ENCODE results near the gene ATRN. TPM values are rescaled to one million over a fixed set of nuclear protein-coding genes. Genes with fewer than 3 reads are reported as not detected.

The ATRN gene
- total and polyA plus RNA-seq, 2 experiments from 2014 or later = 2.2 to 18.3 TPM

DNA sequence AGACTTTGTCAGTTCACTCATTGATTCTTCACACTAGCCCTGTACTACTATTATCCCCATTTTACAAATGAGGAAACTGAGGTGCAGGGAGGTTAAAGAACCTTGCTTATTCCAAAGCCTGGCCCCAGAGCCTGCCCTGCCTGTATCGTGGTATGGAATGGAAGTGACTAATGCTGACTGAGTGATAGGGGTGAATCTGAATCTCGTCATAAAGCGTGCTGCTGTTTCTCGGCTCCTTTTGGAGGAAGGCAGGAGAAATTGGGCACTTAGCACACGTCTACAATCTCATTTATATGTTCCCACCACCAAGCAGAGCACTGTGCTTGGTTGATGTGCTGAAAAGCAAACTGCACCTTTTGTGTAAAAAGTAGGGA is 175.2 kb downstream of the ATRN start:
- no peaks in the 10 kb centered on the region for H3F3A ChIP-seq (replicated peaks; ENCODE audit: low read depth)
- no peaks in the 10 kb centered on the region for H3K9me2 ChIP-seq (ENCODE audit: insufficient read depth)
- DNase-seq (ENCODE audit: low spot score) = no peak
- no peaks in the 10 kb centered on the region for H3K4me1 ChIP-seq (ENCODE audit: insufficient read depth)
- peaks cover 4% of the 10 kb centered on the region; the same call in 2 of the 3 replicates for H3K4me1 Mint-ChIP-seq
- no peaks in the 10 kb centered on the region; the same call in 2 of the 3 replicates for H3K36me3 Mint-ChIP-seq (ENCODE audit: low read depth)
- no peak overlapping the region for H3K27ac ChIP-seq (ENCODE audit: low read depth)
- no peak overlapping the region for H3K4me3 Mint-ChIP-seq
- H3K27me3 Mint-ChIP-seq (ENCODE audit: insufficient read depth, low read depth, poor library complexity) = peaks cover 4% of the 10 kb centered on the region
- no peaks in the 10 kb centered on the region for H3K36me3 ChIP-seq (ENCODE audit: insufficient read depth)
- no peak overlapping the region for H3K27ac Mint-ChIP-seq
- no peak overlapping the region for H2AFZ ChIP-seq
- no peaks in the 10 kb centered on the region for H3K9me3 Mint-ChIP-seq
- TF ChIP-seq EZH2phosphoT487 (IDR thresholded peaks at IDR 0.05; ENCODE audit: unreplicated experiment) (no peak), EZH2 (IDR thresholded peaks at IDR 0.05; ENCODE audit: low read depth, unreplicated experiment) (no peak), STAT1 (IDR thresholded peaks at IDR 0.05; ENCODE audit: unreplicated experiment) (no peak), CREB1 (CRISPR knock-in tag; IDR thresholded peaks at IDR 0.05; ENCODE audit: low read depth) (no peak), ZNF331 (CRISPR knock-in tag; IDR thresholded peaks at IDR 0.05; ENCODE audit: low read depth) (no peak), JUNB (IDR thresholded peaks at IDR 0.05; ENCODE audit: unreplicated experiment) (no peak), NANOG (IDR thresholded peaks at IDR 0.05; ENCODE audit: borderline replicate concordance) (no peak), ZNF114 (CRISPR knock-in tag; IDR thresholded peaks at IDR 0.05) (no peak), POLR2AphosphoS5 (IDR thresholded peaks at IDR 0.05; ENCODE audit: low read depth) (no peak)
- TF ChIP-seq, protein P1, sequence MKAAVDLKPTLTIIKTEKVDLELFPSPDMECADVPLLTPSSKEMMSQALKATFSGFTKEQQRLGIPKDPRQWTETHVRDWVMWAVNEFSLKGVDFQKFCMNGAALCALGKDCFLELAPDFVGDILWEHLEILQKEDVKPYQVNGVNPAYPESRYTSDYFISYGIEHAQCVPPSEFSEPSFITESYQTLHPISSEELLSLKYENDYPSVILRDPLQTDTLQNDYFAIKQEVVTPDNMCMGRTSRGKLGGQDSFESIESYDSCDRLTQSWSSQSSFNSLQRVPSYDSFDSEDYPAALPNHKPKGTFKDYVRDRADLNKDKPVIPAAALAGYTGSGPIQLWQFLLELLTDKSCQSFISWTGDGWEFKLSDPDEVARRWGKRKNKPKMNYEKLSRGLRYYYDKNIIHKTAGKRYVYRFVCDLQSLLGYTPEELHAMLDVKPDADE (IDR thresholded peaks at IDR 0.05) = no peak
- TF ChIP-seq, protein P2, sequence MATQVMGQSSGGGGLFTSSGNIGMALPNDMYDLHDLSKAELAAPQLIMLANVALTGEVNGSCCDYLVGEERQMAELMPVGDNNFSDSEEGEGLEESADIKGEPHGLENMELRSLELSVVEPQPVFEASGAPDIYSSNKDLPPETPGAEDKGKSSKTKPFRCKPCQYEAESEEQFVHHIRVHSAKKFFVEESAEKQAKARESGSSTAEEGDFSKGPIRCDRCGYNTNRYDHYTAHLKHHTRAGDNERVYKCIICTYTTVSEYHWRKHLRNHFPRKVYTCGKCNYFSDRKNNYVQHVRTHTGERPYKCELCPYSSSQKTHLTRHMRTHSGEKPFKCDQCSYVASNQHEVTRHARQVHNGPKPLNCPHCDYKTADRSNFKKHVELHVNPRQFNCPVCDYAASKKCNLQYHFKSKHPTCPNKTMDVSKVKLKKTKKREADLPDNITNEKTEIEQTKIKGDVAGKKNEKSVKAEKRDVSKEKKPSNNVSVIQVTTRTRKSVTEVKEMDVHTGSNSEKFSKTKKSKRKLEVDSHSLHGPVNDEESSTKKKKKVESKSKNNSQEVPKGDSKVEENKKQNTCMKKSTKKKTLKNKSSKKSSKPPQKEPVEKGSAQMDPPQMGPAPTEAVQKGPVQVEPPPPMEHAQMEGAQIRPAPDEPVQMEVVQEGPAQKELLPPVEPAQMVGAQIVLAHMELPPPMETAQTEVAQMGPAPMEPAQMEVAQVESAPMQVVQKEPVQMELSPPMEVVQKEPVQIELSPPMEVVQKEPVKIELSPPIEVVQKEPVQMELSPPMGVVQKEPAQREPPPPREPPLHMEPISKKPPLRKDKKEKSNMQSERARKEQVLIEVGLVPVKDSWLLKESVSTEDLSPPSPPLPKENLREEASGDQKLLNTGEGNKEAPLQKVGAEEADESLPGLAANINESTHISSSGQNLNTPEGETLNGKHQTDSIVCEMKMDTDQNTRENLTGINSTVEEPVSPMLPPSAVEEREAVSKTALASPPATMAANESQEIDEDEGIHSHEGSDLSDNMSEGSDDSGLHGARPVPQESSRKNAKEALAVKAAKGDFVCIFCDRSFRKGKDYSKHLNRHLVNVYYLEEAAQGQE (IDR thresholded peaks at IDR 0.05; ENCODE audit: unreplicated experiment) = no peak
- TF ChIP-seq, protein P3, sequence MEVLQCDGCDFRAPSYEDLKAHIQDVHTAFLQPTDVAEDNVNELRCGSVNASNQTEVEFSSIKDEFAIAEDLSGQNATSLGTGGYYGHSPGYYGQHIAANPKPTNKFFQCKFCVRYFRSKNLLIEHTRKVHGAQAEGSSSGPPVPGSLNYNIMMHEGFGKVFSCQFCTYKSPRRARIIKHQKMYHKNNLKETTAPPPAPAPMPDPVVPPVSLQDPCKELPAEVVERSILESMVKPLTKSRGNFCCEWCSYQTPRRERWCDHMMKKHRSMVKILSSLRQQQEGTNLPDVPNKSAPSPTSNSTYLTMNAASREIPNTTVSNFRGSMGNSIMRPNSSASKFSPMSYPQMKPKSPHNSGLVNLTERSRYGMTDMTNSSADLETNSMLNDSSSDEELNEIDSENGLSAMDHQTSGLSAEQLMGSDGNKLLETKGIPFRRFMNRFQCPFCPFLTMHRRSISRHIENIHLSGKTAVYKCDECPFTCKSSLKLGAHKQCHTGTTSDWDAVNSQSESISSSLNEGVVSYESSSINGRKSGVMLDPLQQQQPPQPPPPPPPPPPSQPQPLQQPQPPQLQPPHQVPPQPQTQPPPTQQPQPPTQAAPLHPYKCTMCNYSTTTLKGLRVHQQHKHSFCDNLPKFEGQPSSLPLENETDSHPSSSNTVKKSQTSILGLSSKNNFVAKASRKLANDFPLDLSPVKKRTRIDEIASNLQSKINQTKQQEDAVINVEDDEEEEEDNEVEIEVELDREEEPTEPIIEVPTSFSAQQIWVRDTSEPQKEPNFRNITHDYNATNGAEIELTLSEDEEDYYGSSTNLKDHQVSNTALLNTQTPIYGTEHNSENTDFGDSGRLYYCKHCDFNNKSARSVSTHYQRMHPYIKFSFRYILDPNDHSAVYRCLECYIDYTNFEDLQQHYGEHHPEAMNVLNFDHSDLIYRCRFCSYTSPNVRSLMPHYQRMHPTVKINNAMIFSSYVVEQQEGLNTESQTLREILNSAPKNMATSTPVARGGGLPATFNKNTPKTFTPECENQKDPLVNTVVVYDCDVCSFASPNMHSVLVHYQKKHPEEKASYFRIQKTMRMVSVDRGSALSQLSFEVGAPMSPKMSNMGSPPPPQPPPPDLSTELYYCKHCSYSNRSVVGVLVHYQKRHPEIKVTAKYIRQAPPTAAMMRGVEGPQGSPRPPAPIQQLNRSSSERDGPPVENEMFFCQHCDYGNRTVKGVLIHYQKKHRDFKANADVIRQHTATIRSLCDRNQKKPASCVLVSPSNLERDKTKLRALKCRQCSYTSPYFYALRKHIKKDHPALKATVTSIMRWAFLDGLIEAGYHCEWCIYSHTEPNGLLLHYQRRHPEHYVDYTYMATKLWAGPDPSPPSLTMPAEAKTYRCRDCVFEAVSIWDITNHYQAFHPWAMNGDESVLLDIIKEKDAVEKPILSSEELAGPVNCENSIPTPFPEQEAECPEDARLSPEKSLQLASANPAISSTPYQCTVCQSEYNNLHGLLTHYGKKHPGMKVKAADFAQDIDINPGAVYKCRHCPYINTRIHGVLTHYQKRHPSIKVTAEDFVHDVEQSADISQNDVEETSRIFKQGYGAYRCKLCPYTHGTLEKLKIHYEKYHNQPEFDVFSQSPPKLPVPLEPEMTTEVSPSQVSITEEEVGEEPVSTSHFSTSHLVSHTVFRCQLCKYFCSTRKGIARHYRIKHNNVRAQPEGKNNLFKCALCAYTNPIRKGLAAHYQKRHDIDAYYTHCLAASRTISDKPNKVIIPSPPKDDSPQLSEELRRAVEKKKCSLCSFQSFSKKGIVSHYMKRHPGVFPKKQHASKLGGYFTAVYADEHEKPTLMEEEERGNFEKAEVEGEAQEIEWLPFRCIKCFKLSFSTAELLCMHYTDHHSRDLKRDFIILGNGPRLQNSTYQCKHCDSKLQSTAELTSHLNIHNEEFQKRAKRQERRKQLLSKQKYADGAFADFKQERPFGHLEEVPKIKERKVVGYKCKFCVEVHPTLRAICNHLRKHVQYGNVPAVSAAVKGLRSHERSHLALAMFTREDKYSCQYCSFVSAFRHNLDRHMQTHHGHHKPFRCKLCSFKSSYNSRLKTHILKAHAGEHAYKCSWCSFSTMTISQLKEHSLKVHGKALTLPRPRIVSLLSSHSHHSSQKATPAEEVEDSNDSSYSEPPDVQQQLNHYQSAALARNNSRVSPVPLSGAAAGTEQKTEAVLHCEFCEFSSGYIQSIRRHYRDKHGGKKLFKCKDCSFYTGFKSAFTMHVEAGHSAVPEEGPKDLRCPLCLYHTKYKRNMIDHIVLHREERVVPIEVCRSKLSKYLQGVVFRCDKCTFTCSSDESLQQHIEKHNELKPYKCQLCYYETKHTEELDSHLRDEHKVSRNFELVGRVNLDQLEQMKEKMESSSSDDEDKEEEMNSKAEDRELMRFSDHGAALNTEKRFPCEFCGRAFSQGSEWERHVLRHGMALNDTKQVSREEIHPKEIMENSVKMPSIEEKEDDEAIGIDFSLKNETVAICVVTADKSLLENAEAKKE (CRISPR knock-in tag; IDR thresholded peaks at IDR 0.05) = no peak
- TF ChIP-seq, protein P4, sequence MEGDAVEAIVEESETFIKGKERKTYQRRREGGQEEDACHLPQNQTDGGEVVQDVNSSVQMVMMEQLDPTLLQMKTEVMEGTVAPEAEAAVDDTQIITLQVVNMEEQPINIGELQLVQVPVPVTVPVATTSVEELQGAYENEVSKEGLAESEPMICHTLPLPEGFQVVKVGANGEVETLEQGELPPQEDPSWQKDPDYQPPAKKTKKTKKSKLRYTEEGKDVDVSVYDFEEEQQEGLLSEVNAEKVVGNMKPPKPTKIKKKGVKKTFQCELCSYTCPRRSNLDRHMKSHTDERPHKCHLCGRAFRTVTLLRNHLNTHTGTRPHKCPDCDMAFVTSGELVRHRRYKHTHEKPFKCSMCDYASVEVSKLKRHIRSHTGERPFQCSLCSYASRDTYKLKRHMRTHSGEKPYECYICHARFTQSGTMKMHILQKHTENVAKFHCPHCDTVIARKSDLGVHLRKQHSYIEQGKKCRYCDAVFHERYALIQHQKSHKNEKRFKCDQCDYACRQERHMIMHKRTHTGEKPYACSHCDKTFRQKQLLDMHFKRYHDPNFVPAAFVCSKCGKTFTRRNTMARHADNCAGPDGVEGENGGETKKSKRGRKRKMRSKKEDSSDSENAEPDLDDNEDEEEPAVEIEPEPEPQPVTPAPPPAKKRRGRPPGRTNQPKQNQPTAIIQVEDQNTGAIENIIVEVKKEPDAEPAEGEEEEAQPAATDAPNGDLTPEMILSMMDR (conservative IDR thresholded peaks at IDR 0.05; ENCODE audit: low read depth in 2 of 2) = no peak
- H3K27me3 ChIP-seq (ENCODE audit: insufficient read depth) = no peaks in the 10 kb centered on the region
- no peak overlapping the region for H3K4me3 ChIP-seq
- H3K4me2 ChIP-seq = no peak overlapping the region
- H4K20me1 ChIP-seq (replicated peaks; ENCODE audit: insufficient read depth) = no peaks in the 10 kb centered on the region
- H3K79me2 ChIP-seq (replicated peaks; ENCODE audit: insufficient read depth) = no peaks in the 10 kb centered on the region
- no peak for ATAC-seq
